ENCODE measurements around the gene BMERB1.
"Not testable (repeated sequence)": the region's sequence is repeated elsewhere in the genome, so short reads cannot be mapped to it uniquely, and the experiment has no call there.

BMERB1 gene

DNA sequence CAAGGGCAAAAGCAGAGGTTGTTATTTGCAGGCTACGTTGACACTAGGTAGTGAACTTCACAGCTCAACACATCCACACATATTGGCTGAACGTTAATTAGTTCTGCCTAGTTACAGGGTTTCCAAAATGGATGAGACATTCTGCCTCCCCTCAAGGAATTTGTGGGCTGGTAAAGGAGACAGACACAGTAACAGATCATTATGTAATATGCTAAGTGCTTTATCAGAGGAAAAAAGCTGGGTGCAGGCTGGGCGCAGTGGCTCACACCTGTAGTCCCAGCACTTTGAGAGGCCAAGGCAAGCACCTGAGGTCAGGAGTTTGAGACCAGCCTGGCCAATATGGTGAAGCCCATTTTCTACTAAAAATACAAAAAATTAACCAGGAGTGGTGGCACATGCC, 26.2 kb downstream of the BMERB1 start:
- H3K27me3 Mint-ChIP-seq, result peaks cover 2% of the 10 kb centered on the region
- H3K4me3 Mint-ChIP-seq, result no peak overlapping the region
- peaks cover 1% of the 10 kb centered on the region for H3K9me3 Mint-ChIP-seq
- no peaks in the 10 kb centered on the region for H3K4me1 Mint-ChIP-seq
- no peak overlapping the region for H3K27ac Mint-ChIP-seq
- ATAC-seq (ENCODE audit: low read depth) (no peak), DNase-seq (ENCODE audit: low spot score in 2 of 2) (no peak)
- H3K36me3 Mint-ChIP-seq, result peaks cover 1% of the 10 kb centered on the region

DNA sequence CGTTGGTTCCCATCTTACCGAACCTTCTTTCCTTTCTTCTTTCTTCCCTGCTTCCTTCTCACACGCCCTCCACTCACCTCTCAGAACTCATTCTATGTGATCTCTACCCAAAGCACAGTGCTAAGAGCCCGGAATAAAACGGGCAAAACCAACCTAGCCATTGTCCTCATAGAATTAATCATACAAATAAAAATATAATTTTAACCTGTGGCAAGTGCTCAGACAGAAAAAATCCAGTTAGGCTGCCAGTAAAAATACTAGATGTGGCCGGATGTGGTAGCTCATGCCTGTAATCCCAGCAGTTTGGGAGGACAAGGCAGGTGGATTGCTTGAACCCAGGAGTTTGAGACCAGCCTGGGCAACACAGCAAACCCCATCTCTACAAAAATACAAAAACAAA, 27.0 kb downstream of the BMERB1 start:
- ATAC-seq (ENCODE audit: low read depth) (no peak), DNase-seq (ENCODE audit: low spot score in 2 of 2) (no peak)
- Mint-ChIP-seq H3K27me3 (peaks cover 2% of the 10 kb centered on the region), H3K4me3 (no peak overlapping the region), H3K4me1 (no peaks in the 10 kb centered on the region), H3K9me3 (peaks cover 1% of the 10 kb centered on the region), H3K27ac (no peak overlapping the region), H3K36me3 (peaks cover 1% of the 10 kb centered on the region)

DNA sequence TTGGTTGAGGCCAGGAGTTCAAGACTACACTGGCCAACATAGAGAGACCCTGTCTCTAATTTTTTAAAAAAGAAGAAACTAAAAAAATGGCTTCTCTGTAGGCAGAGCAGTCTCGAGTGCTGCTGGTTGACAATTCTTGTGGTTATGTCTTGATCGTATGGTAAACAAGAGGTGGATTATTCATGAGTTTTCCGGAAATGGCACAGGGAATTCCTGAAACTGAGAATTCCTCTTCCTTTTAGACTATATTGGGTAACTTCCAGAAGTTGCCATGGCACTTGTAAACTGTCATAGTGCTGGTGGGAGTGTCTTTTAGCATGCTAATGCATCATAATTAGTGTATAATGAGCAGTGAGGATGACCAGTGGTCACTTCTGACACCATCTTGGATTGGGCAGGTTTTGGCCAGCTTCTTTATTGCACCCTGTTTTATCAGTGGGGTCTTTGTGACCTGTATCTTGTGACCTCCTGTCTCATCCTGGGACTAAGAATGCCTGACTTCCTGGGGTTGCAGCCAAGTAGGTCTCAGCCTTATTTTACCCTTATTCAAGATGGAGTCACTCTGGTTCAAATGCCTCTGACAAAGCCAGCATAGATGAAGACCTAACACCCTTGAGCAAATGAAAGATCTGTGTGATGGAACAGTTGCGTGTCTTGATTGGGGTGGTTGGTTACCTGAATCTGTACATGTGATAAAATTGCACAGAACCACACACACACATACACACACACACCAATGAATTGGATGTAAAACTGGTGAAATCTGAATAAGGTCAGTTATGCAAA, 30.2 kb downstream of the BMERB1 start:
- peaks cover 2% of the 10 kb centered on the region for H3K27me3 Mint-ChIP-seq
- H3K4me1 Mint-ChIP-seq, result no peaks in the 10 kb centered on the region
- peaks cover 3% of the 10 kb centered on the region for H3K36me3 Mint-ChIP-seq
- no peaks in the 10 kb centered on the region for H3K9me3 Mint-ChIP-seq
- ATAC-seq (ENCODE audit: low read depth), result no peak
- no peak overlapping the region for H3K4me3 Mint-ChIP-seq
- H3K27ac Mint-ChIP-seq, result no peak overlapping the region
- no peak for DNase-seq (ENCODE audit: low spot score in 2 of 2)

DNA sequence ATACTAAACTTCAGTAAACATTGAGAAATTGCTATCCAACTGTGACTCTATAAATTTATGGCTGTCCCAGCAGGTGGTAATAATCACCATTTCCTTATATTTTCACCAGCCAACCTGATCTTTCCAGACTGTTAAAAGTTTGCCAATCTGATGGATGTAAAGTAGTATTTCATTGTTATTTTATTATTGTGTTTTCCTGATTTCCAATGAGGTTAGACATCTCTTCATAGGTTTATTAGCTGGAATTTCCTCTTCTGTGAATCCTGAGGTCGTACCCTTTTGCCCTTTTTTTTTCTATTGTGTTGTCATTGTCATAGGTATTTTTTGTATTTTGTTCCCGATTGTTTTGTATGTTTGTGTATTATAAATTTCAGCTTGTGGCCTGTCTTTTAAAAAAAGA, 31.7 kb downstream of the BMERB1 start:
- Mint-ChIP-seq H3K4me3 (no peak overlapping the region), H3K4me1 (no peaks in the 10 kb centered on the region), H3K27me3 (no peaks in the 10 kb centered on the region), H3K27ac (no peak overlapping the region), H3K9me3 (no peaks in the 10 kb centered on the region), H3K36me3 (peaks cover 3% of the 10 kb centered on the region)
- DNase-seq (ENCODE audit: low spot score in 2 of 2), result no peak
- no peak for ATAC-seq (ENCODE audit: low read depth)

DNA sequence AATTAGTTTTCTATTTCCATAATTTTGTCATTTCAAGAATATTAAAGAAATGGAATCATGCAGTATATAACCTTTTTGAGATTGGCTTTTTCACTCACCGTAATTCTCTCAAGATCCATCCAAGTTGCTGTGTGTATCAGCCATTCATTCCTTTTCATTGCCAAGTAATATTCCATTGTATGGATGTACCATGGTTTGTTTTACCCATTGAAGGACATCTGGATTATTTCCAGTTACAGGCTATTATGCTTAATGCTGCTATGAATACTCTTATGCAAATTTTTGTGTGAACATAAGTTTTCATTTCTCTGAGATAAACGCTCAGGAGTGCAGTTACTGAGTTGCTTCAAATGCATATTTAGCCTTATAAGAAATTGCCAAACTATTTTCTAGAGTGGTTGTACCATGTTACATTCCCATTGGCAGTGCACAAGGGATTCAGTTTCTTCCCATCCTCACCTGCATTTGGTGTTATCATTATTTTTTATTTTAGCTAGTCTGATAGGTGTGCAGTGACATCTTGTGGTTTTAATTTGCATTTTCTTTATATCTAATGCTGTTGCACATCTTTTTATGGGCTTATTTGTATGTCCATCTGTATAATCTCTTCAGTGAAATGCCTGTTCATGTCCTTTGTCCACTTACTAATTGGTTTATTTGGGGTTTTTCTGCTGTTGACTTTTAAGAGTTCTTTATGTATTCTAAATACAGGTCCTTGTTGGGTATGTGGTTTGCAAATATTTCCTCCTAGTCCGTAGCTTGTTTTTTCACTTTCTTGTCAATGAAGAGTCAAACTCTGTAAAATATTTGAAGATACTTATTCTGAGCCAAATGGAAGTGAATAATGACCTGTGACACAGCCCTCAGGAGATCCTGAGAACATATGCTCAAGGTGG, 32.7 kb downstream of the BMERB1 start:
- DNase-seq (ENCODE audit: low spot score in 2 of 2), result no peak
- H3K27me3 Mint-ChIP-seq, result no peaks in the 10 kb centered on the region
- H3K9me3 Mint-ChIP-seq, result no peaks in the 10 kb centered on the region
- H3K27ac Mint-ChIP-seq, result no peak overlapping the region
- H3K36me3 Mint-ChIP-seq, result peaks cover 3% of the 10 kb centered on the region
- no peaks in the 10 kb centered on the region for H3K4me1 Mint-ChIP-seq
- no peak for ATAC-seq (ENCODE audit: low read depth)
- no peak overlapping the region for H3K4me3 Mint-ChIP-seq

DNA sequence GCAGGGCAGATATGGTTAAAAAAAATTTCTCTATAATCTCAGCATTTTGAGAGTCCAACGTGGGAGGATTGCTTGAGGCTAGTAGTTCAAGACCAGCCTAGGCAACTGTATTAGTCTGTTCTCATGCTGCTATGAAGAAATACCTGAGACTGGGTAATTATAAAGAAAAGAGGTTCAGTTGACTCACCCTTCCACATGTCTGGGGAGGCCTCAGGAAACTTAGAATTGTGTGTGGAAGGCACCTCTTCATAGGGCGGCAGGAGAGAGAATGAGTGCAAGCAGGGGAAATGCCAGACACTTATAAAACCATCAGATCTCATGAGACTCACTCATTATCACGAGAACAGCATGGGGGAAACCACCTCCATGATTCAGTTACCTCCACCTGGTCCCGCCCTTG, 42.6 kb downstream of the BMERB1 start:
- not testable (repeated sequence) for H3K36me3 Mint-ChIP-seq; H3K4me3 Mint-ChIP-seq; H3K27me3 Mint-ChIP-seq; H3K9me3 Mint-ChIP-seq; H3K27ac Mint-ChIP-seq; H3K4me1 Mint-ChIP-seq; ATAC-seq (ENCODE audit: low read depth); DNase-seq (ENCODE audit: low spot score in 2 of 2)

DNA sequence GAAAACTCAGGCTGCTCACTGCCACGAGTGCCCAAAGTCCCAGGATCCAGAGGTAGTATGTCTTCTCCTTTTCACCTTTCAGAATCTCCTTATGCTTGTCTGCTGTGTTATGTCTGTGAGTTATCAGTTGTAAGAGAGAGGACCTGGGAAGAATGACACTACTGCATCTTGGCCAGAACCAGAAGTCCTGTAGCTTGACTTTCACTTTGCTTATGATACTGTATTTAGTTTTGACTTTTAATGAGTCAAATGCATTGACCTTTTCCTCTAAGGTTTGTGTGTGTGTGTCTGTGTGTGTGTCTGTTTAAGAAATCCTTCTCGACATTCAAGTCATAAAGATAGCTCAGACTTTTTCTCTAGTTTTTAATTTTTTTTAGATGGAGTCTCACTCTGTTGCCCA, 43.4 kb downstream of the BMERB1 start:
- no peaks in the 10 kb centered on the region for H3K27me3 Mint-ChIP-seq
- ATAC-seq (ENCODE audit: low read depth) (no peak), DNase-seq (ENCODE audit: low spot score in 2 of 2) (no peak)
- no peak overlapping the region for H3K4me3 Mint-ChIP-seq
- H3K27ac Mint-ChIP-seq, result no peak overlapping the region
- H3K4me1 Mint-ChIP-seq, result peaks cover 5% of the 10 kb centered on the region
- H3K36me3 Mint-ChIP-seq, result peaks cover 8% of the 10 kb centered on the region
- H3K9me3 Mint-ChIP-seq, result no peaks in the 10 kb centered on the region

DNA sequence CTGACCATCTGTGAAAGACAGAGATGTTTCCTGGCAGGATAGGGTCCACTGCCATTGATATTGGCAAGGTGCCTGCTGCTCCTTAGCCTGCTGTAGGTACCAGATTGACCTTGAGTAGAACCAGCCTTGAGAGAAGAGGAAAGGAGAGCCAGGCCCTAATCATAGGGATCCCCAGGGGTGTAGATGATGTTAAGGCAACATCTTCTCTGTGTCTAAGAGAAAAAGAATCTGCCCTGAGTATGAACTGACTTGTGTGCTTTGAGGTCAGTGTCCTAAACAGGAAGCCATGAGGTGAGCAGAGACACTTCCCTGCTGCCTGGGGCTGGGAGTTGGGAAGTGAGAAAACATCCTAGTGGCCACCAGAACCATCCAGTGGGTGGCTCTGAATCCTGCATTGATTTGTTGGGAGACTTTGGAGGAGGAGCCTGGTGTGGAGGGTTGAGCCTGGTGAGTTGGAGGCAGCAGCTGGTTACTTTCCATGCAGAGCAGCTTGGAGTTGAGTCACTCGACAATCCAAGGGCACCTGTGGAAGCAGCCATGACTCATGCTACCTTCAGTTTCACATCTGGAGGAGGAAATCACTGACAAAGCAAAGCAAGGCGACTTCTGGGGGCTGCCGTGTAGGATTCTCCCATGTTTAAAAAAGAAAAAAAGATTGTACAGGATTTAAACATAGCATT, 47.8 kb downstream of the BMERB1 start:
- DNase-seq (ENCODE audit: low spot score in 2 of 2) (no peak), ATAC-seq (ENCODE audit: low read depth) (no peak)
- Mint-ChIP-seq H3K27me3 (no peaks in the 10 kb centered on the region), H3K9me3 (no peaks in the 10 kb centered on the region), H3K4me1 (peaks cover 7% of the 10 kb centered on the region), H3K4me3 (no peak overlapping the region), H3K27ac (no peak overlapping the region), H3K36me3 (peaks cover 3% of the 10 kb centered on the region)

DNA sequence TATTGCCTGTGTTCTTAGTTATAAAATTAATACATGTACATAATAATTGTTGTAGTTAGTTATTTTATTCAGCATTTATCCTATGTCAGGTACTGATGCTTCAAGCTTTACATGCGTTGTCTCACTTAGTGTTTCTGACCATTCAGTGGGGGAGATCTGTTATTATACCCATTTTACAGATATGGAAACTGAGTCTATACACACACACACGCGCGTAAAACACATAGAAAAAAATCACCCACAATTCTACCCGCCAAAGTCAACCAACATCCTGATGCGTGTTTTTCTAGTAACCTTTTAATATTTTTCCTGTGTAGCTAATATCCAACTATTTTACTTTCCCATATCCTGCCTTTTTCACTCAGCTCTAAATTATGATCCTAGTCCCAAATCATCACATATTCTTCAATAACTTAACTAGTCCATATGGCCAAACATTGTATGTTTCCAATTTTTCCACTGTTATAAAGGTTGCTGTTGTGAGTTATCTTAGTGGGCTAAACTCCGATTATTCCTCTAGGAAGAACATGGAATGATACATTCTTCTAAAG, 48.4 kb downstream of the BMERB1 start:
- ATAC-seq (ENCODE audit: low read depth) (no peak), DNase-seq (ENCODE audit: low spot score in 2 of 2) (no peak)
- Mint-ChIP-seq H3K4me3 (no peak overlapping the region), H3K36me3 (peaks cover 3% of the 10 kb centered on the region), H3K27ac (no peak overlapping the region), H3K27me3 (no peaks in the 10 kb centered on the region), H3K9me3 (no peaks in the 10 kb centered on the region), H3K4me1 (peaks cover 7% of the 10 kb centered on the region)

DNA sequence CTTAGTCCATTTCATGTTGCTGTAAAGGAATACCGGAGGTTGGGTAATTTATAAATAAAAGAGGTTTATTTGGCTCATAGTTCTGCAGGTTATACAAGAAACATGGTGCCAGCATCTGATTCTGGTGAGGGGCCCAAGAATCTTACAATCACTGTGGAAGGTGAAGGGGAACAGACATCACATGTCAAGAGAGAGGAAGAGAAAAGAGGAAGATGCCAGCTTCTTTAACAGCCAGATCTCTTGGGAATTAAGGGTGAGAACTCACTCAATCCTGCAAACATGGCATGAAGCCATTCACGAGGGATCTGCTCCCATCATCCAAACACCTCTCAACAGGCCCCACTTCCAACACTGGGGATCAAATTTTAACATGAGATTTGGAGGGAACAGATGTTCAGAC, 49.5 kb downstream of the BMERB1 start:
- Mint-ChIP-seq H3K36me3 (peaks cover 3% of the 10 kb centered on the region), H3K27me3 (no peaks in the 10 kb centered on the region), H3K9me3 (no peaks in the 10 kb centered on the region), H3K4me3 (no peak overlapping the region), H3K27ac (no peak overlapping the region), H3K4me1 (peaks cover 7% of the 10 kb centered on the region)
- peak; percentile 72 for ATAC-seq (ENCODE audit: low read depth)
- DNase-seq (ENCODE audit: low spot score in 2 of 2), result no peak

DNA sequence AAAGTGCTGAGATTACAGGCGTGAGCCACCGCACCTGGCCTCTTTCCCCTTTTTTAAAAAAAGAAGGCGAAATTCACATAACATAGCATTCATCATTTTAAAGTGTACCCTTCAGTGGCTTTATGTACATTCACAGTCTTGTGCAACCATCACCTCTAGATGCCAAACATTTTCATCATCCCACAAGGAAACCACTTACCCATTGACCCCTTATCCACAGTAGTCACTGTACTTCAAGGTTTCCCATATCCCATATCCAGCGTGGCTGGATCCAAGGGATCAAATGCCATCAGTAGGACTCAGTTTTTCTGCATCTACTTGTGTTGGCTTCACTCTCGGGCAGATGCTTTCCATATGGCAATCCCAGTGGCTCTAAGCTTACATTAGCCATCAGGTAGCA, 50.3 kb downstream of the BMERB1 start:
- Mint-ChIP-seq H3K27me3 (no peaks in the 10 kb centered on the region), H3K9me3 (no peaks in the 10 kb centered on the region), H3K4me3 (no peak overlapping the region), H3K27ac (no peak overlapping the region), H3K4me1 (peaks cover 7% of the 10 kb centered on the region), H3K36me3 (peaks cover 3% of the 10 kb centered on the region)
- ATAC-seq (ENCODE audit: low read depth) (no peak), DNase-seq (ENCODE audit: low spot score in 2 of 2) (no peak)

DNA sequence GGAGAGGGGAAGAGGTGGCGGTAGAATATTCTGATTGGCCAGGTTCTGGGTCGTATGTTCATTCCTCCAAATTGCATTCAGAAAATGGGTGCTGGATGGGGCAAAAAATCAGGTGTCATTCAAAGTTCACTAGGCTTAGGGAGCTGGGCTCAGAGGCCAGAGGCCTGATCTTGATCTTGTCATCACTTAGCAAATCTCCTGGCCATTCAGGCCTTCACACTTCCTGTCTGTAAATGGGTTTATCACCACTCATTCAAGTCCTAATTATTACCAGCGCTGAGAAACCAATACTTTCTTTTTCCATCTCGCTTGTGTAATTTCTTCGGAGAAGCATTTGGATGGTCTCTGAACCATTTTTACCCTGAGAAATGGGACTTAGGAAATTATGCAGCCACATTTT, 50.8 kb downstream of the BMERB1 start:
- no peak overlapping the region for H3K4me3 Mint-ChIP-seq
- no peak for DNase-seq (ENCODE audit: low spot score in 2 of 2)
- H3K27me3 Mint-ChIP-seq, result no peaks in the 10 kb centered on the region
- no peaks in the 10 kb centered on the region for H3K9me3 Mint-ChIP-seq
- H3K36me3 Mint-ChIP-seq, result peaks cover 3% of the 10 kb centered on the region
- no peak overlapping the region for H3K27ac Mint-ChIP-seq
- no peak for ATAC-seq (ENCODE audit: low read depth)
- H3K4me1 Mint-ChIP-seq, result peaks cover 7% of the 10 kb centered on the region

DNA sequence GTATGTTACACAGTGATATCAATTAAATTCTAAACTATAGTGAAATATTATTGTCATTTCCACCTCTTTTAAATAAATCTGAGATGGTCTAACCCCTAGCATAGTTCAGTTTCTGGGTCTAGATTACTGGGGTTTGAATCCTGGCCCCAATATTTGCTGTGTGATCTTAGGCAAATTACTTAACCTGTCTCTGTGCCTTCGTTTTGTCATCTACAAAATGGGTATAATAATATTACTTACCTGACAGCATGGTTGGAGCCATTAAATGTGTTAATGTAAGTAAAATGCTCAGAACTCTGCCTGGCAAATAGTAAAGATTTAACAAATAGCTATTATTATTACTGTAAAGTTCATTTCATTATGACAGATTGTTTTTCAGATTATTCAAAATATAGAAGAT, 52.3 kb downstream of the BMERB1 start:
- no peak overlapping the region for H3K27ac Mint-ChIP-seq
- ATAC-seq (ENCODE audit: low read depth), result no peak
- DNase-seq (ENCODE audit: low spot score in 2 of 2), result no peak
- peaks cover 3% of the 10 kb centered on the region for H3K36me3 Mint-ChIP-seq
- no peaks in the 10 kb centered on the region for H3K9me3 Mint-ChIP-seq
- no peak overlapping the region for H3K4me3 Mint-ChIP-seq
- peaks cover 10% of the 10 kb centered on the region for H3K4me1 Mint-ChIP-seq
- H3K27me3 Mint-ChIP-seq, result no peaks in the 10 kb centered on the region
